Right ventricle myocardium superior (tissue), 1 donor: ENCODE measurements around the gene CAMK2B. TPM values are rescaled to one million over a fixed set of nuclear protein-coding genes. Genes with fewer than 3 reads are reported as not detected.
"Not testable (repeated sequence)": the region's sequence is repeated elsewhere in the genome, so short reads cannot be mapped to it uniquely, and the experiment has no call there.

Experiments
- ATAC-seq: fragments of 200-7000 bp; cut with Tn5 transposase; one replicate; pipeline ENCODE4 v1.9.1; 2020; ENCODE audit warnings: mild to moderate bottlenecking; ENCODE audit not compliant: poor library complexity
- DNase-seq: peaks from one replicate; pipeline ENCODE4 v3.0.0-alpha.2; 2020
- intact Hi-C: fragments of 100-400 bp; cut with DNase I; formaldehyde crosslinking; loops from one replicate; pipeline ENCODE4 v1.11.2; 2022
- total RNA-seq: library from RNA; stranded (reverse); fragmentation: NEBNext Ultra II Directional; extraction: Animal tissue kit (Norgen Biotek cat#: 25700); gene quantifications from one replicate; pipeline ENCODE4 v1.2.1, GENCODE V29; 2021
- donor health status: DM: no; HTN: yes; CAD: no; lungs with severe emphysema.

CAMK2B gene
- total RNA-seq, 1 donor from 2014 or later, result 87.2 TPM

- intact Hi-C loops, result no loop called here
- no peak for ATAC-seq
- DNase-seq, result no peak
Measured at GRCh38 chr7:44176486-44176885, 148.9 kb downstream of the CAMK2B start.

DNA sequence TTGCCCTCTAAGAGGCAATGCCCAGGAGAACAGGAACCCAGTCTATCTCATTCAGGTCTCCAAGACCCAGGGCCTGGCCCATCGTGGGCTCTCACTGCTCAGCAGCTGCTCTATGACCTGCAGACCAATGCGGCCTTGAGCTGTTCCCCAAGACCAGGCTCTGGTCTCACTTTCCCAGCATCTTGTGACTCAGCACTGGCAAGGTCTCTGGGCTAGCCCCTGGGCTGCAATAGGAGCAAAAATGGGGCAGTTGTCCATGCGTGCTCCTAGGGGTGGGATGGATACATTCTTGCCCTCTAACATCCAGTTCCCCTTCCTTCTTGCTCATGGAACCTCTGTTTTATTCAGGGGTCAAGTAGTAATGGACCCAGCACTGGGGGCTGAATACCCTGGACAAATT is 149.7 kb downstream of the CAMK2B start:
- DNase-seq (no peak), ATAC-seq (no peak)
- intact Hi-C loops, result no loop called here

GRCh38 chr7:44174694-44174948 is 150.8 kb downstream of the CAMK2B start:
- DNase-seq, intact Hi-C loops, ATAC-seq: not testable (repeated sequence)

DNA sequence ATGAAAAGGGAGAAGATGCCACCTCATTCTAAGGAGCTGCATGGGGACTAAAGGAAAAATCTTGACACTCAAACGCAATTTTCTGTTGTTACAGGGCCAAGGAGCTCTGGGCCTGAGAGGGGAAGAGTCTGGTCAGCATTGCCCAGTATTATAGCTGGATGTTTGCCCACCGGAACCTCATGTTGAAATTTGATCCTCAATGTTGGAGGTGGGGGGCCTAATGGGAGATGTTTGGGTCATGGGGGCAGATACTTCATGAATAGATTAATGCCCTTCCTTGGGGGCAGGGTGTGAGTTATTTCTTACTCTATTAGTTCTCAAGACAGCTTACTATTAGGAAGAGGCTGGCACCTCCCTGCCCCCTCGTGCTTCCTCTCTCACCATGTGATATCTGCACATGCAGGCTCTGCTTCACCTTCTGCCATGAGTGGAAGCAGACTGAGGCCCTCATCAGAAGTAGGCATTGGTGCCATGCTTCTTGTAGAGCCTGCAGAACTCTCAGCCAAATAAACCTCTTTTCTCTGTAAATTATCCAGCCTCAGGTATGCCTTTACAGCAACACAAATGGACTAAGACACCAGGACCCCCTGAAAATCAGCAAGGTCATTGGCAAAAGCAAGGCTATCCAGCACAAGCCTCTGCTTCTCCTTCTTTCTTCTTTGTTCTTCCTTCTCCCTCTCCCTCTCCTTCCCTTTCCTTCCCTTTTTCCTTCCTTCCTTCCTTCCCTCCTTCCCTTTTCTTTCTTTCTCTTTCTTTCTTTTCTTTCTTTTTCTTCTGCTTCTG is 151.3 kb downstream of the CAMK2B start:
- no peak for ATAC-seq
- DNase-seq, result no peak
- intact Hi-C loops, result no loop called here

DNA sequence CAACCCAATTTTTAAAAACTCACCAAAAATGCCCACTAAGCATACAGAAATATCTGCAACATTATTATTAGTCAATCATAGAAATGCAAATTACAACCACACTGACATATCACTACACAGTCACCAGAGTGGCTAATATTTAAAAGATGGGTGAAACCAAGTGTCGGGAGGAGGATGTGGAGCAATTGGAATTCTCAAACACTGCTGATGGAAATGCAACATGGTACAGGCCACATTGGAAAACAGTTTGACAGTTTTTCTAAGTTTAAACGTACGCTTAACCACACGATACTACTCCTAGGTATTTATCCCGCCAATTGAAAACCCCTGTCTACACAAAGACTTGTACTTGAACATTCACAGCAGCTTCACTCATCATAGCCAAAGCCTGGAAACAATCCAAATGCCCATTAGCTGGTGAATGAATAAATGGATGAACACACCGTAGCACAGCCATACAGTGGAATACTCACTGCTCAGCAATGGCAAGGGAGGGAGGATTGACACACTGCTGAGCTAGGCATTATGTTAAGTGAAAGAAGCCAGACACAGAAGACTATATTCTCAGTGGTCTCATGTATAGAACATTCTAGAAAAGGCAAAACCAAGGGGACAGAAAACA is 152.5 kb downstream of the CAMK2B start:
- intact Hi-C loops, result no loop called here
- no peak for ATAC-seq
- no peak for DNase-seq

DNA sequence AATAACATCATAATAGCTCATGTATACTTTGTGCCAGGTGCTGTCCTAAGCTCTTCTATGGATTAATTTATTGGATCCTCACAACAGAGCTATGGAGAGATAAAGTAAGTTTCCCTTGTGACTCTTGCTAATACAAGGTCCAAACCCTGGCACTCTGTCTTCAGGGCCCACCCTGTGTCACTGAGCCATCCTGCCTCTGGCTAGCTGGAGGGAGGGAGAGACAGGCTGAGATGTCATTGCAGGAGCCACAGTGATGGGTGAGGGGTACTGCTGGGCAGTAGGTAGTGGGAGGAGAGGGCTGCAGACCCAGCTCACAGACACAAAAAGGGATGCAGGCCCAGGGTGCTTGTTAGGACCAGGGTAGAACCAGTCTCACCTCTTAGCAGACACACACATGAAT is 153.0 kb downstream of the CAMK2B start:
- ATAC-seq, result no peak
- intact Hi-C loops, result no loop called here
- DNase-seq, result no peak

DNA sequence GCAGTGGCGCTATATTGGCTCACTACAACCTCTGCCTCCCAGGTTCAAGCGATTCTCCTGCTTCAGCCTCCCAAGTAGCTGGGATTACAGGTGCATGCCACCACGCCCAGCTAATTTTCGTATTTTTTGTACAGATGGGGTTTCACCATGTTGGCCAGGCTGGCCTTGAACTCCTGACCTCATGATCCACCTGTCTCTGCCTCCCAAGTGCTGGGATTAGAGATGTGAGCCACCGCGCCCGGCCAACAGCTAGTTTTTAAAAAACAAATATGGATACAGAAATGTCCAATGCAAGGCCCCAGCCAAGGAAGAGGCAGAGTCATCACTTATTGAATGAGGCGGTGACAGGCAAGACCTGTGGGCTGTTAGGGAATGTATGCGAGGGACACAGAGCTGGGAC is 153.5 kb downstream of the CAMK2B start:
- intact Hi-C loops, ATAC-seq, DNase-seq: not testable (repeated sequence)

GRCh38 chr7:44167920-44168319 is 157.5 kb downstream of the CAMK2B start:
- DNase-seq (no peak), ATAC-seq (no peak)
- intact Hi-C loops, result no loop called here

Other genes starting within 250 kb of the CAMK2B start
- gene POLM, start 243.1 kb downstream of the CAMK2B start, total RNA-seq, result 15.5 TPM
- gene AEBP1, start 221.2 kb downstream of the CAMK2B start, total RNA-seq, result 12.4 TPM
- 75.3 TPM for gene POLD2, start 202.0 kb downstream of the CAMK2B start, total RNA-seq
- gene MYL7, start 184.3 kb downstream of the CAMK2B start, total RNA-seq, result 2,290 TPM
- 1.3 TPM for gene GCK, start 136.2 kb downstream of the CAMK2B start, total RNA-seq
- gene YKT6, start 124.6 kb downstream of the CAMK2B start, total RNA-seq, result 48.9 TPM
- gene NUDCD3, start 165.1 kb upstream of the CAMK2B start, total RNA-seq, result 107 TPM
- 0.13 TPM for gene NPC1L1, start 215.7 kb upstream of the CAMK2B start, total RNA-seq
- gene DDX56, start 248.3 kb upstream of the CAMK2B start, total RNA-seq, result 25.4 TPM